ENCODE results near the gene ADAD1. TPM values are rescaled to one million over a fixed set of nuclear protein-coding genes. Genes with fewer than 3 reads are reported as not detected.

ADAD1 gene
- total and polyA plus RNA-seq, 2 of the 4 experiments (the other 2 are of a cell fraction) = not detected

DNA sequence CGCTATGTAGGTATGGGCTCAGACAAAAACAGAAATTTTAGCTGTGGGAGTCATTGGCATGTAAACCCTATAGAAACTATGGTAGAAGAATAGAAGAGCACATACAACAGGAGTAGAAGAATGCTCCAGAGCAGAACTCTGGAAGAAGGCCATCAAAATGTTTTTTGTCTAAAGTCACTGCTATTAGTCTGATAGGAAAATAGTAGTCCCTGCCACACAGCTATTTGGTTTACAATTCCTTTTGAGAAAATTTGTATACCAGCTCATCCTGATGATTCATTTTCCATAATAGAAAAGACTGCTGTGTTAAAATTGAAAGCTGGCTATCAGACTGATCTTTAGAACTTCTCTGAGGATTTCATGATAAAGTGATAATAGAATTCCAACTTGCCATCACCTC is 32.8 kb upstream of the ADAD1 start:
- Histone ChIP-seq H3K36me3 (ENCODE audit: control insufficient read depth, insufficient read depth, low read length) (peaks cover 20% of the 10 kb centered on the region), H2BK120ac (ENCODE audit: low read depth, low read length) (no peak overlapping the region), H3K79me1 (ENCODE audit: low read depth in 1 of 2, low read length in 2 of 2) (no peaks in the 10 kb centered on the region), H2AK9ac (replicated peaks; ENCODE audit: low read depth, low read length, poor library complexity) (no peak overlapping the region), H3K27me3 (ENCODE audit: control insufficient read depth, insufficient read depth, low read length) (no peaks in the 10 kb centered on the region), H3K4me1 (ENCODE audit: control insufficient read depth, insufficient read depth, low read length) (peaks cover 2% of the 10 kb centered on the region; the same call in 1 of the 2 replicates), H3K9me1 (ENCODE audit: insufficient read depth, low read length) (0 out of 2 replicates have a peak, but pooled peaks cover 2% of the 10 kb centered on the region), H2BK20ac (ENCODE audit: low read depth, low read length) (no peak overlapping the region), H2AK5ac (ENCODE audit: low read depth, low read length) (no peak overlapping the region), H2BK15ac (ENCODE audit: low read depth, low read length) (no peak overlapping the region), H3K27ac (ENCODE audit: insufficient read depth, low read length) (no peak overlapping the region), H4K8ac (ENCODE audit: low read depth in 2 of 2, low read length in 2 of 2) (no peak overlapping the region), H2BK5ac (ENCODE audit: low read depth, low read length, poor library complexity, severe bottlenecking) (peak overlapping the region; percentile 48), H3K56ac (ENCODE audit: extremely low read depth, insufficient read depth, low read length) (no peak overlapping the region), H3K4ac (ENCODE audit: low read depth, low read length) (no peak overlapping the region), H3K9ac (ENCODE audit: low read depth, low read length) (no peak overlapping the region), H4K5ac (ENCODE audit: low read depth, low read length) (no peak overlapping the region), H3K14ac (replicated peaks; ENCODE audit: low read depth, low read length) (no peak overlapping the region), H4K91ac (ENCODE audit: insufficient read depth, low read depth, low read length) (no peak overlapping the region), H3K9me3 (ENCODE audit: control insufficient read depth, insufficient read depth, low read length) (no peaks in the 10 kb centered on the region), H4K20me1 (ENCODE audit: insufficient read depth, low read length) (no peaks in the 10 kb centered on the region; the same call in 1 of the 2 replicates), H3K4me2 (ENCODE audit: low read depth, low read length) (peak overlapping the region; percentile 42; the same call in 1 of the 2 replicates), H3K18ac (ENCODE audit: low read depth, low read length) (no peak overlapping the region), H3K4me3 (ENCODE audit: insufficient read depth, low read depth, low read length) (no peak overlapping the region), H2AFZ (replicated peaks; ENCODE audit: low read length, poor library complexity) (no peak overlapping the region), H3K23ac (ENCODE audit: low read depth, low read length) (no peak overlapping the region)
- POLR2A ChIA-PET (ENCODE audit: unreplicated experiment) = no interaction called here
- intact Hi-C loops (cut with micrococcal nuclease) = no loop called here
- BruUV-seq (replicated peaks) = no TSS peak
- WGBS, 2 experiments (ENCODE audit: extremely low coverage in 2 of 2, insufficient read length in 1 of 2) = no CpG with 5 or more reads among the region's 1 CpG
- in situ Hi-C loops (cut with MboI; ENCODE audit: low sequenced_read_pairs) = no loop called here
- dilution Hi-C loops (cut with HindIII; ENCODE audit: low sequenced_read_pairs, unreplicated experiment) = no loop called here
- TF ChIP-seq FOS (IDR thresholded peaks at IDR 0.05; ENCODE audit: low read depth, low read length) = no peak
- TF ChIP-seq MAFK (IDR thresholded peaks at IDR 0.05; ENCODE audit: low read depth, low read length) = no peak
- TF ChIP-seq POLR2A (IDR thresholded peaks at IDR 0.05; ENCODE audit: low read depth, low read length) = no peak
- TF ChIP-seq ELK1 (IDR thresholded peaks at IDR 0.05; ENCODE audit: borderline replicate concordance, low read depth, low read length) = no peak
- TF ChIP-seq RCOR1 (IDR thresholded peaks at IDR 0.05; ENCODE audit: insufficient replicate concordance, low read length) = no peak
- TF ChIP-seq BHLHE40 (IDR thresholded peaks at IDR 0.05; ENCODE audit: low read depth, low read length) = no peak
- TF ChIP-seq CEBPB (IDR thresholded peaks at IDR 0.05; ENCODE audit: low read depth, low read length) = no peak
- TF ChIP-seq MXI1 (IDR thresholded peaks at IDR 0.05; ENCODE audit: borderline replicate concordance, low read depth, low read length) = no peak
- TF ChIP-seq MAZ (IDR thresholded peaks at IDR 0.05; ENCODE audit: borderline replicate concordance, low read depth, low read length) = no peak
- TF ChIP-seq SMC3 (IDR thresholded peaks at IDR 0.05; ENCODE audit: low read depth, low read length) = no peak
- no peak for TF ChIP-seq RFX5 (IDR thresholded peaks at IDR 0.05; ENCODE audit: low read depth, low read length)
- TF ChIP-seq RAD21 (IDR thresholded peaks at IDR 0.05; ENCODE audit: low read length) = no peak
- no peak for TF ChIP-seq NFE2L2 (IDR thresholded peaks at IDR 0.05; ENCODE audit: low read depth, low read length)
- TF ChIP-seq, protein P1, sequence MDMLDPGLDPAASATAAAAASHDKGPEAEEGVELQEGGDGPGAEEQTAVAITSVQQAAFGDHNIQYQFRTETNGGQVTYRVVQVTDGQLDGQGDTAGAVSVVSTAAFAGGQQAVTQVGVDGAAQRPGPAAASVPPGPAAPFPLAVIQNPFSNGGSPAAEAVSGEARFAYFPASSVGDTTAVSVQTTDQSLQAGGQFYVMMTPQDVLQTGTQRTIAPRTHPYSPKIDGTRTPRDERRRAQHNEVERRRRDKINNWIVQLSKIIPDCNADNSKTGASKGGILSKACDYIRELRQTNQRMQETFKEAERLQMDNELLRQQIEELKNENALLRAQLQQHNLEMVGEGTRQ (IDR thresholded peaks at IDR 0.05; ENCODE audit: low read depth, low read length) = no peak
- no peak for TF ChIP-seq CTCF (conservative IDR thresholded peaks at IDR 0.05; ENCODE audit: low read depth, low read length)
- no peak for TF ChIP-seq CHD1 (IDR thresholded peaks at IDR 0.05; ENCODE audit: low read depth, low read length)
- DNase-seq (peak; percentile 52), ATAC-seq (ENCODE audit: low read depth) (peak; percentile 79)
- CTCF ChIA-PET = interaction anchor here (1.2 kb wide), 1 partner anchor 10 kb away, joined by 3 read pairs; no protein-coding TSS in a partner anchor
